Forelimb muscle (tissue), 1 donor: ENCODE measurements around the gene GPRIN2. TPM values are rescaled to one million over a fixed set of nuclear protein-coding genes. Genes with fewer than 3 reads are reported as not detected.
"Not testable (repeated sequence)": the region's sequence is repeated elsewhere in the genome, so short reads cannot be mapped to it uniquely, and the experiment has no call there.

ENCODE experiments used
- DNase-seq: peaks from one replicate; pipeline ENCODE4 v3.0.0-alpha.2; 2013; ENCODE audit warnings: low read depth
- polyA plus RNA-seq: library from polyadenylated mRNA; unstranded; fragments of 120-200 nt; gene quantifications from one replicate; pipeline ENCODE4 v1.2.1, GENCODE V29; 2013; ENCODE audit not compliant: insufficient read length

The GPRIN2 gene
- 0.24 TPM for polyA plus RNA-seq

DNA sequence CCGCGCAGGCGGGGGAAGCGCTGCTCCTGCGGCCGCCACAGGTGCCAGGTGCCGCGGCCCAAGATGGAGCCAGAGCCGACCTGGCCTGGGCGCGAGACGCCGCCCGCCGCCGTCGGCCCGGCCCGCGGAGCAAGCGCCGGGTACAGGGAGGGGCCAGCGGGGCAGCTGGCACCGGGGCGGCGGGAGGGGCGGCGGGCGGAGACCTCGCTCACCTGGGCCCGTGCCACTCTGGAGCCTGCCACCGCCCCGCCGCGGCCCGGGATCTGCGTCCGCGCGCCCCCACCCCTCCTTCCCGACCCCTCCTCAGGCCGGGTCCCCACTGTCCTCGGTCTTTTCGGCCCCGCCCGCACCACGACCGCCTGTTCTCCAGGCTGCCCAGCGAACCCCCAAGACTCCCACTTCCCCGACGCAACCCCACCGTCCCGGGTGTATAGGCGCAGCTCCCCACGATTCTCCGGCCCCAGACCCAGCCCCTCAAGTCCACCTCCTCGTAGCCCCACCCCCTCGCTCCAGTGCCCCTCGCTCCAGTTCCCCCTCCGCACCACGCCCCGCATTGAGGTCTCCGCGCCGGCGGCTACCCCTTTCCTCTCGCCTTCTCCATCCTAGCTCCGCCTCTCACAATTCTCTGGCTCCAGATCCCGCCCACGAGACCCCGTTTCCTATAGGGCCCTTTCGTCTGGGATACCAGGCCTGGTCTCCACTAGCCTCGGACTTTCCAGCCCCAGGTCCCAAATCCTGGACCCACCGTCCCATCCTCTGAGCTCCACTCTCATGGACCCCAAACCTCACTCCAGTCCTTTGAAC is at the start of gene GPRIN2:
TSS of gene GPRIN2 (minus strand) at position 144 of the 804 bp plus-strand sequence. CDS start 5,922 bp downstream, outside the sequence.
- no peak for DNase-seq

DNA sequence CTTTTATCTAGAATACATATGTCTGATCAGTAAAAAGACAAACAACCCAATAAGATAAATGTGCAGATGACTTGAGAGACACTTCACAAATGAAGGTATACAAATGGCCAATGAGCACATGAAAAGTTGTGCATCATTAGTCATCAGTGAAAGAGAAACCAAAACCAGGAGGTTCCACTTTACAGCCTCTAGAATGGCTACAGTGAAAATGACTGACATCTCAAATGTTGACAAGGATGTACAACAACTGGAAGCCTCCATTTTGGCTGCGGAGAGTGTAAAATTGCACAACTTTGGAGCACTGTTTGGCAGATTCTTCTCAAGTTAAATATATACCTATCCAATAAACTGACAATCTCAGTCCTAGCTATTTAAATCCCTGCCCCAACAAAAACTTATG is 44.1 kb upstream of the GPRIN2 start:
- DNase-seq: not testable (repeated sequence)

GRCh38 chr10:46597616-46598246 is 41.3 kb upstream of the GPRIN2 start:
- not testable (repeated sequence) for DNase-seq

GRCh38 chr10:46596570-46596969 is 40.1 kb upstream of the GPRIN2 start:
- not testable (repeated sequence) for DNase-seq

GRCh38 chr10:46594453-46595063 is 38.1 kb upstream of the GPRIN2 start:
- not testable (repeated sequence) for DNase-seq

- not testable (repeated sequence) for DNase-seq
Observed at GRCh38 chr10:46593307-46593706, 36.8 kb upstream of the GPRIN2 start.

GRCh38 chr10:46591053-46591452 is 34.6 kb upstream of the GPRIN2 start:
- not testable (repeated sequence) for DNase-seq

DNA sequence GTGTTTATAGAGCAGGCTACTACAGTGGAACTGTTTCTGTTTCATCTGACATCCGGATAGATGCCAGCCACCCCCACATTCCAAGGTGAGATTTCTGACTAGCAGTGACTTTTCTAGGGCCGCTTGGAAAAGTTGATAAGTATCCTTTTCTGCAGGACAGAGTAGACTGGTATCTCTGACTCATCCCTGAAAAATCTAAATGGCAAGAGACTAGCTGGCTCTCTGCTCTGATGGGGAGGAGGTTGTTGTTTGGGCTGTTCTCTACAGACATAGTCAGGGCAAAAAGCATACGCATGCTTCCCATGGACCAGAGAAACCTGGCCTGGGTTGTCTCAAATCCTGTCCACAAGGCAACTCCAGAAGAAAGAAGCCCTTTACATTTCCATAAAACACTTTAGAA is 33.1 kb upstream of the GPRIN2 start:
- not testable (repeated sequence) for DNase-seq

DNA sequence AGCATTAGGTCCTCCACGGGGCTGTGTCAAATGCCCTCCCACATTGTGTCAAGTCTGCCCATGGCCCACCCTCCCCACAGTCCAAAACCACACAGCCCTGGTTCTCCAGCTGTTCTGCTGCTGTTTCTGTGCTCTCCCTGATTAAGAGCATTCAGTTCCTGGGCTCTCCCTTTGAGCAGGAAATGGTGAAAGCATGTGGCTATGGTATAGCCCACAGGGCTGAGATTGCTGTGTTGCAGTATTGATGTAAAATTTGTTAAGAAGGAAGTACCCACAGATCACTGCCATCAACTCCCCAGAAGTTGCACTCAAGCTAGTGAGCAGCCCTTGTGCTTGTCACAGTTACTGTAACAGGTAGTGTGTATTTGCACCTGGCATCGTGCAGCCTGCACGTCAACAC is 31.8 kb upstream of the GPRIN2 start:
- DNase-seq: not testable (repeated sequence)

GRCh38 chr10:46587546-46587945 is 31.1 kb upstream of the GPRIN2 start:
- DNase-seq: not testable (repeated sequence)

- not testable (repeated sequence) for DNase-seq
Observed at GRCh38 chr10:46585246-46585645, 28.8 kb upstream of the GPRIN2 start.

DNA sequence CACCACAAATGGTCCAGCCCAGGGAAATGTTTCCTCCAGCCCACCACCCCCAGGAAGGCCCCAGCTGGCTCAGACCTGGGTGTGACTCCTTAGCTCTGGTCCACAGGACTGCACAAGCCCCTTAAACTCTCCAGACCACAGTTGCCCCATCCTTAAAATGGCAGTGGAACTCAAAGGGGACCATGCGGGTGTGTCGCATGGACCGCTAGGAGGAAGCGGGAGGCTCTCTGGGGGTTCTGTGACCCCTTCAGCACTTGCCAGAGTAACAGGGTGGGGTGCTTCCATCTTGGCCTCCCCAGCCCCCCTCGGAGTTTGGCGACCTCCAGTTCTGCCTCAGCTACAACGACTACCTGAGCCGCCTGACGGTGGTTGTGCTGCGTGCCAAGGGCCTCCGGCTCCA is 27.7 kb upstream of the GPRIN2 start:
- not testable (repeated sequence) for DNase-seq

DNA sequence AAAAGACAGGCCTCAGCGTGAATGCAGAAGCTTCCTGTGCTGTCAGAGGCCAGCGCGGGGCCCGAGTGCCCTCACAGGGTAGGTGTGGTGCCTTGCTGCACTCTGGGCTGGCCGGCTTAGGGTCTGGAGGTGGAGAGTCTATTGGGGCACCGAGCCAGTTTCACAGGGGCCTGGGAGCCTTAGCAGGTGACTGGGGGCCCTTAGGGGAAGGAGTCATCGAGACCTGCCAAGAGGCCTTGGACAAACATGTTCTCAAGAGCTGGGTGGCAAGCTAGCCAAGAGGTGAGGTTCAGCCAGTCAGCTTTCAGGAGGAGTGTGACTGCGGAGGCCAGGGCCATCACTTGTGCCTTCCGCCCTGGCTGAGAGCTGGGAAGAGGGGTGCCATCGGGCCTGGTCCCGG is 26.1 kb upstream of the GPRIN2 start:
- DNase-seq: not testable (repeated sequence)

DNA sequence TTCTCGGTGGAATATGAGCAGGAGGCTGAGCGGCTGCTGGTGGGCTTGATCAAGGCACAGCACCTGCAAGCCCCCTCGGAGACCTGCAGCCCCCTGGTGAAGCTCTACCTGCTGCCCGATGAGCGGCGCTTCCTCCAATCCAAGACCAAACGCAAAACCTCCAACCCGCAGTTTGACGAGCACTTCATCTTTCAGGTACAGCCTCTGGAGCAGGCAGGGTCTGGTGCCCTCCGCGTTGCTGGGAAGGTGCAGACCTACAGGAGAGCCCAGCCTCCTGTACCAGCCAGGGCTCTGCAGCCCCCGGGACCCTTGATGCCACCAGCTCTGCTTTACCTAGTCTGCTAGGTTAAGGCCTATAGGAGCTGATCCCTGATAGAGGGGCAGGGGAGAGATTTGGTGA is 25.5 kb upstream of the GPRIN2 start:
- not testable (repeated sequence) for DNase-seq

DNA sequence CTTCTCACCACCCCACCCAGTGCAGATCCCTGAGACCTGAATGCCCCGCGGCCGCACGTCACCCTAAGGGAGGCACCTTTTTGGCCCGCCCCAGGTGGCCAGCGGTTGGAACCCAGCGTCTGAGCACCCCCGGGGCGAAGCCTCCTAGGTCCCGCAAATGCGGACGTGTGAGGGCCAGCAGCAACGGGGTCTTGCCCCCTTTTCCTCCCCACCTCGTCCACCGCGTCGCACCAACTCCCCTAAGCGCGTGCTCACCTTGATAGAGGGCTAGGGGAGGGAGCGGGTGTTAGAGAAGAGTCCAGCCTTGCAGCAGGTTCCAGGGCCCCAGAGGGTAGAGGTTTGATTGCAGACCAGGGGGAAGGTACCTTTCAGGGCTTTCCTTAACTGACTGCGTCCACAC is 22.9 kb upstream of the GPRIN2 start:
- DNase-seq: not testable (repeated sequence)

DNA sequence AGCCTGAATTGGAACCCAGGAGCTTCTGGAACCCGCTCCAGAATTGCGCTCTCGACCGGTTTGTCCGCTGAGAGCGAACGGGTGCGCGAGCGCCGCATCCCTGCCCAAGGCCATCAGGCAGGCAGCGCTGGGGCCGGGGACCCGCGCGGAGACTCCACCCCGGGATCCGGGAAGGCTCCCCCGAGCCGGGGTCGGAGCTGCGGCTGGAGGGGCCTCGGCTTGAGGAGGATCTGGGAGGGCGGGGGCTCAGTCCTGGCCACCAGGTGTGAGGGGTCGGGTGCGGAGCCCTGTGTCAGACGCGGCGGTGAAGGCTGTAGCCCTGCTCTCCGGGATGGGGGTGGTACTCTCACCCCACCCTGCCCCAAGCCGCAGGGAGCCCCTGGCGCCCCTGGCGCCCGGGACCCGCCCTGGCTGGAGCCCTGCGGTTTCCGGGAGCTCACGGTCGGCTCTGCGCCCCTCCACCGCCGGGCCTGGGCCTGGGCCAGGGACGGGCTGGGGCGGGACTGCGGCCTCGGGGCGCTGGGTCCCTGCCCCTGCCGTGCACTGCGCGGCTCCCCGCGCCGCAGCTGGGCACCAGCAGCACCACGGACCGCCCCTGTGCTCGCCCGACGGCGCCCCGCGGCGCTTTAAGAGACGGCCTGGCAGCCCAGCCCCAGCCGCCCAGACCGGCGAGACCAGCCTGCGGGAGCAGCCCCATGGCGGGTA is 22.2 kb upstream of the GPRIN2 start, which contains the start of gene SYT15:
TSS of gene SYT15 (plus strand) at position 655 of the 705 bp plus-strand sequence. CDS start at position 696, 41 bp downstream.
- DNase-seq: not testable (repeated sequence)

DNA sequence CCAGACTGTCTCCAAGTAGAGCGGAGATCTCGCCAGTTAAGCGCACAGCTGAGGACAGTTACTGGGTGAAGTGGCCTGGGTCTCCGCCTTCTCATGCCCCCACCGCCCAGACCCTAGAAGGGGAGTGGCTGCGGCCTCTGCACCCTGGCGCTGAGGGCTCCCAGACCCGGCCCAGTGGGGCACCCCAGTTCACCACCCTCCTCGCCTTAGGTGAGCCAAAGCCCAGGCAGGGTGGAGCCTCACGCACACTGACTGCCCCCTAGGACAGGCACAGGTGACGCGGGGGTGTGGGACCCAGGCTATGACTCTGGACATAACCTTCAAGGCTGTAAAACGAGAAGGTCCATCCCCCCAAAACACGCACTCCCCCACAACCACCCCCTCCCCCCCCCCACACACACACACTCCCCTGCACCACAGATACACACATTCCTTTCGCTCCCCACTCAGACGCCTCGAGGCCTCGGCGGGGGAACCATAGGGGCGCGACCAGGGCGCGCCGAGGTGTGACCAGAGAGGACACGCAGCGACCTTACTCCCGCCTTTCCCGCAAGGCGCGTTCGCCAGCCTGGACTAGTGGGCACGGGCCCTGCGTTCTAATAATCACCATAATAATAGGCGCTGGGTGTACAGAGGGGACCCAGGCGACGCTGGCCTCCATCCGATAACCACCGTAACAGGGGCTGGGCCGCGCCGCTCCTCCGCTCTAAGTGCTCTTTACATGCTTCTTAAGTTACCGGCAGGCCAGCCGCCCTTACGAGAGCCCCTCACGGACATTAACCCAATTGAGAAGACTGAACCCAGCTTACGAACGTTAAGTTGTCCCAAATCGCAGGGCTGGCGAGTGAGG is 21.4 kb upstream of the GPRIN2 start:
- DNase-seq: not testable (repeated sequence)

DNA sequence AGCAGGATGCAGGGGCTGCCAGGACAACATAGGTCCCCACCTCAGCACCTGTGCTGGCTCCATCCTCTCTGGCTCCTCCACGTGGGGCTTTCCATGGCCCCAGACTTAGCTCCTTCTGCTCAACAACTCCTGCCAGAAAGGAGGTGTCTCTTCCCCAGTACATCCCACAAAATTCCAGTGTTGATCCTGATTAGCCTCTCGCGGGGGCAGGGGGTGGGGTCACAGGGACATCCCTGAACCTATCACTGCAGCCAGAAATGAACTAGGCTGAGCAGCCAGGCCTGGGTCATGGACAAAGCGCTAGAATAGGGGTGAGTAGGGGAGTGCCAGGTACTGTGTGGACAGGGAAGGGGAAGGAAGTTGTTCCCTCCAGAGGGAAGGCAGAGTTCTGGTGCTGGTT is 17.4 kb upstream of the GPRIN2 start:
- DNase-seq: not testable (repeated sequence)

DNA sequence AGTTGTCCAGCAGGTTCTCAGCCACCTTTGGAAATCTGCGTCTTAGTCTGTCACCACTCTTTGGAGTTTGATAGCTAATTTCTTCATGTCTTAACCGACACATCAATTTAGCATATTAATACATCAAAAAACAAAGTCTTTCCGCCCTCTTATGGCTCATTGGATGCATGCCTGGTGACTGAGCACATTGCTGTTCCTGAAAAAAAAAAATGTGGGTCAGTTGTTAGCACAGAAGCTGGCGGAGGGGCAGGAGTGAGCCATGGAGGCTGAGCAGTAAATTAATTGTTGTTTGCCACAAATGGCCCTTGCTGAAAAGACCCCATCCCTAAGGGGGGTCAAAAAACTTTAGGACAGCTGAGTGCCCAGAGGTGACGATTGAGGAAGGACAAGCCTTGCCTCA is 16.9 kb upstream of the GPRIN2 start:
- DNase-seq: not testable (repeated sequence)

DNA sequence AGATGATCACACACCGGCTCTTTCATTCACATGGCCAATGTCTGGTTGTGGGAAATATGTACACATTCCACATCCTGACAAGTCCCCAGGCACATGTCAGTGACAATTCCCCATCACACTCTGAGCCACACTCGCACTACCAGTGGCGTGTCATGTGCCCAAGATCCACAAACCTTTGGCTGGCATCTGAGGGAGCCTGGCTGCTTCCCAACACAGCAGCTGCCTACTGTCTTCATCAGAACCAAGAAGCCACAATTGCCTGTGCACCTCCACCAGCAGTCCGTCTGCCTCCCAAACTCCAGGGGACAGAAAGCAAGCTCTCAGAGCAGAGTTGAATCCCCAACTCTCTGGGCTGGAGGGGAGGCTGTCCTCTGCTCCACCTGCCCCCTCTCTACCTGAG is 16.3 kb upstream of the GPRIN2 start:
- not testable (repeated sequence) for DNase-seq

DNA sequence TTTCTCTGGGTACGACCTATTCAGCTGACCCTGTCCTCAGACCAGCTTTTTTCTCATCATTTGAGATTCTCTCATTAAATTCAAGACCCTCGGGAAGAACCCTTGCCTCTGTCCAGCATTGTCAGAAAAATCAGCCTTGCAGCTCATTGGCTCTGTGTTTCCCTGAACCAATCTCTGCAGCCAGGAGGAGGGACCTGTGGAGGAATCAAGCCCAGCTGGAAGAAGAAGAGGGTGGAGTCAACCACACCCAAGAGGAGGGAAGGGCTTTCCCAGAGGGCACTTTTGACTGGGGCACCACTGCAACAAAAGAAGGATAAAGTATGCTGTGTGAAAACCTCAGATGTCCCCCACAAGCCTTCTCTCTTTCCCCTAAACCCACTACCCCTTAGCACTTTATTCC is 14.2 kb upstream of the GPRIN2 start:
- DNase-seq: not testable (repeated sequence)
